HG03354 (cell line): ENCODE measurements around the gene GFY.

Source experiments
- ATAC-seq: cut with Tn5 transposase; IDR thresholded peaks from one replicate; pipeline ENCODE4 v1.9.1; 2021; ENCODE audit warnings: mild to moderate bottlenecking; ENCODE audit not compliant: unreplicated experiment, poor library complexity, severe bottlenecking

GFY gene

DNA sequence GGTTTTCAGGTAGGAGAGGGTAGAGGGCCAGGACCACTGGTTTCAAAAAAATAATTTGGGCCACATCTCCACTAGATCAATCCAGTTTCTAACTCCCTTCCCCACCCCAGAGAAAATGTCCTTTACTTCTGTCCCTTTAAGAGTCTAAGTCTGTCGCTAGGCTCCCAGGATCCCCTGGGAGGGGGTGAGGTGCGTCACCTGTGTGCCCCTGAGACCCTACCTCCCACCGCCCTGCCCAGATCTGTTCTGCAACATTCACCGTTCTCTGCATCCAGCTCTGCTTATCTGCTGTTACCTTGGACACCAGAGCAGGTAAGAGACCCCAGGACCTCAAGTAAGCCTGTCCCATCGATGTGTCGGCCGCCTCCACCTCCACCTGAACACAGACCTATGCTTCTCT, at the start of gene GFY:
Gene GFY (plus strand): TSS at position 211 of the 400 bp plus-strand sequence. CDS start 1,043 bp downstream, outside the sequence.
- ATAC-seq, result no peak

GRCh38 chr19:49378512-49378911, 46.7 kb upstream of the GFY start:
- no peak for ATAC-seq

- ATAC-seq, result no peak
These were observed 44.8 kb upstream of the GFY start for GRCh38 chr19:49380391-49380790.

DNA sequence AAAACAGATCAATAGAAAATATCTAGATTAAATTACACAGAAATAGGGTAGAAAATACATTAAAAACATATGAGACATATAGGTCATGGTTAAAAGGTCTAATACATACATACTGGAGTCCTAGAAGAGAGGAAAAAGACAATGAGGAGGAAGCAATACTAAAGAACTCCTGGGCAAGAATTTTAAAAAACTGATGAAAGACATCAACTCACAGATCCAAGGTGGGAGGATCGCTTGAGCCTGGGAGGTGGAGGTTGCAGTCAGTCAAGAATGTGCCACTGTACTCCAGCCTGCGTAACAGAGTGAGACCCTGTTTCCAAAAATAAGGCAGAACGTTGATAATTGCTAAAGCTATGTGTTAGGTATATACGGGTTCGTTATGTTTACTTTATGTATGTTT, 42.5 kb upstream of the GFY start:
- no peak for ATAC-seq

DNA sequence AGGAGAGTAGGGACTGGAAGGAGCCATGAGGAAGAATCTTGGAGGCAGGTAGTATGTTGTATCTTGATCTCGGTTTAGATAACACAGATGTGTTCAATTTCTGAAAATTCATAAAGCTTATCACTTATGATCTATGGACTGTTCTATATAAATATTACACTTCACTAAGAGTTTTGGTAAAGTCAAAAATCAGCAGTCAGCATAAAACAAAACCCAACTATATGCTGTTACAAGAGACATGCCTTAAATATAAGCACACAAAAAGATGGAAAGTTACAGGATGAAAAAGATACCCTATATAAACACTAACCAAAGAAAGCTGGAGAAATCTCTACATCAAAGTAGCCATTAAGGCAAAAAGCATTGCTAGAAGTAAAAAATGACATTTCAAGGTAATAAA, 41.6 kb upstream of the GFY start:
- no peak for ATAC-seq

- no peak for ATAC-seq
These were observed 37.2 kb upstream of the GFY start, which contains the start of gene KASH5 for GRCh38 chr19:49387936-49388372. Gene KASH5, plus strand, starts transcription at chr19:49388249. Its CDS starts 2,635 bp downstream, at chr19:49390884.

DNA sequence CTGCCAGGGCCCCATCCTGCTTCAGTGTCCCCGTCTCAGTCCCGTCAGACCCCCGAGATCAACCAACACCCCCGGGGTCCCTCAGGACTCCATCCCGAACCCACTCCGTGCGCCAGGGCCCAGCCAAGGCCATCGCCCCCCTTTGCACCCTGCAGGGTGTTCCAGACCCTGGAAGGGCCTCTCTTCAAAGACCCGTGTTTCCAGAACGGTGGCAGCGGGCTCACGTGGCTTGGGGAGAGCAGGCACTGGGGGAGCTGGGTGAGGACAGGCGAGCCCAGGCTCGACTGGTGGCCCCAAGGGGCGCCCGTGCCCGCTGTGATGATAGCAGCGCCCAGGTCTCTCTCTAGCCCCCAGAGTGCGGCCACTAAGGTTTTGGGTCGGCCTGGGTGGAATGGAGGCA, 35.8 kb upstream of the GFY start:
- no peak for ATAC-seq

DNA sequence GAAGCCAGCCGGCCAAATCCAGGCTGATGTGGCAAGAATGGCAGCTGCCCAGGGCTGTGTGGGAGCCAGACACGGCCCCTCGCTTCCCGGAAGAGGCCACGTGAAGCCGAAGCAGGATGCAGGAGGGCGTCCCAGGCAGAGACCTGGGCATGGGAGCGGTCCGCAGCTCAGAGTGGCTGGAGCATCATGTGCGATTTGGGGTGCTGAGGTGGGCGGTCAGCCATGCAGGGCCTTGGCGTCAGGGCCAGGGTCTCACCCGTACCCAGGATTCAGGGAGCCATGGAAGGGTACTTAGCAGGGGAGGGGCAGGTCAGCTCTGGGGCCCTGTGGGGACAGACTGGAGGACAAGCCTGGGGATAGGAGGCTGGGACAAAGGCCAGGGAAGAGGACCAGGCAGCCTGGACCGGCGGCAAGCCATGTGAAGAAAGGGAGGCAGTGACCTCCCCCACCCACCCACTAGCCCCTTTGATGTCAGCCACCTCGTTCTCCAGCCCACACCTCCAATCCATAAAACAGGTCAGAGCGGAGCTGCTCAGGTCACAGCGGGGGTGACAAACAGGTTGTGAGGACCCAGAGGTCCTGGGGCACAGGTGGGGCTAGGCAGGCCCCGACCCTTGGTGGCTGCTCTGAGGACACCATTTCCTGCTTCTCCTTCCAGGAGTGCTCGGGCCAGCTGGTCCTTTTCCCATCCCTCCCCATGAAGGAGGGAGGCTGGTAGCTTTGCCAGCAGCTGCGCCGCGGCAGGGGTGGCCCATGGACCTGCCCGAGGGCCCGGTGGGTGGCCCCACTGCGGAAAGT, 34.9 kb upstream of the GFY start:
- no peak for ATAC-seq

GRCh38 chr19:49390929-49391359, 34.2 kb upstream of the GFY start:
- no peak for ATAC-seq

- ATAC-seq, result no peak
These were observed 33.4 kb upstream of the GFY start for GRCh38 chr19:49391581-49392399.

GRCh38 chr19:49393881-49394280, 31.3 kb upstream of the GFY start:
- no peak for ATAC-seq

DNA sequence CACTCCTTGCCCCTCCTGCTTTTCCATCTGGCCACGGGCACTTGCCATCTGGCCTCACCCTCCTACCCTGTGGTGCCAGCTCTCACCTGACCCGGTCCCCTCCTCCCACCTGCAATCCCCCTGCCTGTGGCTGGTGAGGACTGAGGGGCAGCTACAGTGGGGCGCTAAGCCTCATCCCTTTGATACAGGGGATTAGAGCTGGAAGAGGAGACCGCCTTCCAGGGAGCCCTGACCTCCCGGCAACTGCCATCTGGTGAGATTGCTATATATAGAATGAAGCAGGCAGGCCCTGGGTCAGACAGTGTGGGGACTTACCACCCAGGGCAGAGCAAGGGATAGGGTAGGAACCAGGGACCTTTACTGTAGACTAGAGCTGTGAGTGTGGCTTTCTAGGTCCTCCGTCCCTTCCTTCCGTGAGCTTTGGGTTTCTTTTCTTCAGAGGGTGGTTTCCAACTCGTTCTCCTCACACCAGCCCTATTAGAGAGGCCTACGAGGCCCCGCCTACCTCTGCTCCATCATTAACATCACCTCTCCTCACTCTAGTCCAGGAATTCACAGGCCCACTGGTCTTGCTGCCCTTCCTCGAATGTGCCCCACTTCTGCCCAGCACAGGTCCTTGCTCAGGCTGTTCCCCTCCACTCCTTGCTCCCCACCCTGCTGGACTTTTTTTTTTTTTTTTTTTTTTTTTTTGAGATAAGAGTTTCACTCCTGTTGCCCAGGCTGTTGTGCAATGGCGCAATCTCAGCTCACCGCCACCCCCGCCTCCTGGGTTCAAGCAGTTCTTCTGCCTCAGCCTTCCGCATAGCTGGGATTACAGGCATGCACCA, 29.4 kb upstream of the GFY start:
- no peak for ATAC-seq

GRCh38 chr19:49396738-49397505, 28.3 kb upstream of the GFY start:
- ATAC-seq, result no peak

- ATAC-seq, result no peak
These were observed 27.1 kb upstream of the GFY start for GRCh38 chr19:49398001-49398615.

DNA sequence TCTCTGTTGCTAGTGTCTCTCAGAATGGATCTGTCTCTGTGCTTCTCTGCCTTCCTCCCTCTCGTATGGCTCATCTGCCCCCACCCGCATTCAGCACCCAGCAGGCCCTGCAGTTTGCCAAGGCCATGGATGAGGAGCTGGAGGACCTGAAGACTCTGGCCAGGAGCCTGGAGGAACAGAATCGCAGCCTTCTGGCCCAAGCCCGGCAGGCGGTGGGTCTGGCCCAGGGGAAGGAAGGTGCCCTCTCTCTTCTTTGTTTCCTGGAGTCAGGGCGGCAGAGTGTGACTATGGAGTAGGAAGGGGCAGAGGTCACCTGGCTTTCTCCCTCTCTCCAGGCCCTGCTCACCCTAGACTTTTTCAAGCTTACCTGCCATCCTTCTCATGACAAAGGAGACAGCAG, 26.3 kb upstream of the GFY start:
- ATAC-seq, result no peak

GRCh38 chr19:49400029-49400428, 25.2 kb upstream of the GFY start:
- ATAC-seq, result no peak

DNA sequence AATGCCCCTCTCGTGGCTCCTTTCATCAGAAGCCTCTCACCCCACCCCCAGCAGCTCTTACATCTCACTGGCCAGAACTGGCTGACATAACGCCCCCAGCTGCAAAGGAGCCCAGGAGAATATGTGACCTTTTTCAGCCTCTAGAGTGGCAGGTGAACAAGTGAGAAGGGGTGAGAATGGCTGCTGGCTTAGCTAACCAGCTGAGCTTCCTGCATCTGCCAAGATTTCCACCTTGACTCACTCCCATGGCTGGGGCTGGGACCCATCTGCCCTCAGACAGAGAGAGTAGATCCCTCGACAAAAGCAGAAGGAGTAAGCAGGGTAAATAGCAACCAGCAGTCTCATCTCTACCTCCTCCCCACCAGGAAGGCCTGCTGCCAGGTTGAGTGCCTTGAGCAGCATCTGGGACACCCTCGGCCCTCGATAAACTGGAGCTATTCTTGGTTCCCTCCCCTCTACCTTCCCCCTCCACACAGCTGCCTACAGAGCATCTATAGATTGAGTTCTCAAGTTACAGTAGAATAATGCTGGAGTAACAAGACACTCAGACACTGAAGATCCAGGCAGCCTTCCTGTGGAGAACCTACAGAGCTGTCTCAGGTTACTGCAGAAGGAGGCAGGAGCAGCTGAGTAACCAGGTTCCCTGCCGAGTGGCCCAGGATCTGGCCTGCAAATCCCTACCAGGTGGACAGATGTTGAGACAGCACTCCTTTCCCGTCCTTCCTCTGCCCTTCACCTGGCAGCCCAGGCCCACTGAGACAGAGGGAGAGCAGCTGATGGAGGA, 21.6 kb upstream of the GFY start:
- ATAC-seq, result no peak

- no peak for ATAC-seq
These were observed 18.1 kb upstream of the GFY start for GRCh38 chr19:49407079-49407478.
